ENCODE data around the gene PET100. TPM values are rescaled to one million over a fixed set of nuclear protein-coding genes. Genes with fewer than 3 reads are reported as not detected.
"Not testable (repeated sequence)": the region's sequence is repeated elsewhere in the genome, so short reads cannot be mapped to it uniquely, and the experiment has no call there.

PET100 gene
- total and polyA plus RNA-seq, 2 donors, result 17.5 to 61.8 TPM

GRCh38 chr19:7643629-7644549 is 14.3 kb downstream of the PET100 start:
- WGBS, result 76% methylated on average over 10 of the region's 10 CpGs
- H3K4me3 ChIP-seq (ENCODE audit: low read depth, low read length); DNase-seq (ENCODE audit: extremely low spot score); H3K4me1 ChIP-seq (ENCODE audit: insufficient read depth); H3K27ac ChIP-seq (ENCODE audit: low read depth); H3K36me3 ChIP-seq (ENCODE audit: insufficient read depth): not testable (repeated sequence)

DNA sequence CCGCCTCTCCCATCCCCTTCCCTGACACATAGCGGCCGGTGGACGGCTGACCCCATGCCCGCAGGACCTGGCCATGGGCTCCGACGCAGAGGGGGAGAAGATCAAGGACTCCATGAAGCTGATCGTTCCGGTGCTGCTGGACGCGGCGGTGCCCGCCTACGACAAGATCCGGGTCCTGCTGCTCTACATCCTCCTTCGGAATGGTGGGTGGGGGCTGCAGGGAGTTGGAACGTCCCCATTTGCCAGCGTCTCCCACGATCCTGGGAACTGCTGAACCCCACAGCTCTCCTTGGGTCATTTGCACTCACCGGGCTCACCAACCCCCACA is 14.9 kb downstream of the PET100 start:
- Histone ChIP-seq H3K27ac (ENCODE audit: low read depth) (no peak overlapping the region), H3K4me1 (ENCODE audit: insufficient read depth) (no peaks in the 10 kb centered on the region), H3K4me3 (ENCODE audit: low read depth, low read length) (no peak overlapping the region), H3K36me3 (ENCODE audit: insufficient read depth) (no peaks in the 10 kb centered on the region)
- 93% methylated on average over 20 of the region's 20 CpGs for WGBS
- no peak for DNase-seq (ENCODE audit: extremely low spot score)

DNA sequence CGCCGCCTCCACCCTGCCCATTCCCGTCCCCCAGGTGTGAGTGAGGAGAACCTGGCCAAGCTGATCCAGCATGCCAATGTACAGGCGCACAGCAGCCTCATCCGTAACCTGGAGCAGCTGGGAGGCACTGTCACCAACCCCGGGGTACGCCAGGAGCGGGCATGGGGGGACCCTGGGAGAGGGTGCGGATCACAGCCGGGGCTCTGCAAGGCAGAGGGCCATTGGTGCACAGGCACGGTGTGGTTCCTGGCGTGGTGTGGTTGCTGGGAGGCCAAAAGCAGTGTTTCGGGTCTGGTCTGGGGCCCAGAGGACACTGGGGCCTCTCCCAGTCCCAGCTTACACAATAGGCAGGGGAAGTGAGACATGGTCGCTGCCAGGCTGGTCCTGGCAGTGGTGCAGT is 15.6 kb downstream of the PET100 start:
- WGBS, result 89% methylated on average over 14 of the region's 14 CpGs
- no peaks in the 10 kb centered on the region for H3K4me1 ChIP-seq (ENCODE audit: insufficient read depth)
- H3K4me3 ChIP-seq (ENCODE audit: low read depth, low read length), result no peak overlapping the region
- H3K36me3 ChIP-seq (ENCODE audit: insufficient read depth), result no peaks in the 10 kb centered on the region
- no peak for DNase-seq (ENCODE audit: extremely low spot score)
- no peak overlapping the region for H3K27ac ChIP-seq (ENCODE audit: low read depth)

DNA sequence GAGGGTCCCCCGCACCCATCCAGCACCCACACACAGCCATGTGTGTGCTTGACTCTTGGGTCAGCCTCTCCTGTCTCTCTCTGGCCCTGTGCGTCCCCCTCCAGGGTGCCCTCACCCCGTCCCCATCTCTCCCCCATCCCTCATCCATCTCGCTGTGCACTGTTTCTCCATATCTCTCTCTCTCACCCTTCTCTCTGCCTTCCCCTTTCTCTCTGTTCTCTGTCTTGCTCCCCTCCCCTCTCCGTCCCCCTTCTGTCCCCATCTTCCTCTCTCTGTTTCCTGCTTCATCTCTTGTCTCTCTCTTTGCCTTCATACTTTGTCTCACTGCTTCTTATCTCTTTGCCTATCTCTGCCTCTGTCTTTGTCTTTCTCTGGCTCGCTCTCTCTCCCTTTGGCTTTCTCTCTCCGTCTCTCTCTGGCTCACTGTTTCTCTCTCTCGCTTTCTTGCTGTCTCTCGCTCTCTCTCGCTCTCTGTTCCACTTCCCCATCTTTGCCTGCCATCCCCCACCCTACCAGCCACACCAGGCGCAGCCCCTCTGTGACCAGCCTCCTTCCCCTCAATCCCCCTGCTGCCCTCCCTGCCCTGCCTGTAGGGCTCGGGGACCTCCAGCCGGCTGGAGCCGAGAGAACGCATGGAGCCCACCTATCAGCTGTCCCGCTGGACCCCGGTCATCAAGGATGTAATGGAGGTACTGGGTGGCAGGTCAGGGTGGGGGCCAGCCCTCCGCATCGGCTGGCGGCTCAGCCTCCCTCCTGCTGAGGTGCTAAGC is 16.2 kb downstream of the PET100 start:
- H3K4me1 ChIP-seq (ENCODE audit: insufficient read depth), result no peaks in the 10 kb centered on the region
- no peak overlapping the region for H3K27ac ChIP-seq (ENCODE audit: low read depth)
- DNase-seq (ENCODE audit: extremely low spot score), result no peak
- no peaks in the 10 kb centered on the region for H3K36me3 ChIP-seq (ENCODE audit: insufficient read depth)
- H3K4me3 ChIP-seq (ENCODE audit: low read depth, low read length), result no peak overlapping the region
- 59% methylated on average over 20 of the region's 20 CpGs for WGBS

GRCh38 chr19:7646426-7646700 is 16.8 kb downstream of the PET100 start:
- DNase-seq (ENCODE audit: extremely low spot score), result no peak
- no peaks in the 10 kb centered on the region for H3K4me1 ChIP-seq (ENCODE audit: insufficient read depth)
- WGBS, result 83% methylated on average over 8 of the region's 8 CpGs

DNA sequence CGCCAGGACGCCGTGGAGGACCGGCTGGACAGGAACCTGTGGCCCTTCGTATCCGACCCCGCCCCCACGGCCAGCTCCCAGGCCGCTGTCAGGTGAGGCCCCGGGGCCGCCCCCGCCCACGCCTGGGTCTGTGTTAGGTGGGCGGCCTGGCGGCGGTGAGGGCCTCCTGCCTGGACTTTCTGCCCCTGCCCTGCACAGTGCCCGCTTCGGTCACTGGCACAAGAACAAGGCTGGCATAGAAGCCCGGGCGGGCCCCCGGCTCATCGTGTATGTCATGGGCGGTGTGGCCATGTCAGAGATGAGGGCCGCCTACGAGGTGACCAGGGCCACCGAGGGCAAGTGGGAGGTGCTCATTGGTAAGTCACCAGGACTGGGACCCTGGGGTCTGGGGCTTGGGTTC is 17.6 kb downstream of the PET100 start:
- no peak for DNase-seq (ENCODE audit: extremely low spot score)
- Histone ChIP-seq H3K4me3 (ENCODE audit: low read depth, low read length) (no peak overlapping the region), H3K36me3 (ENCODE audit: insufficient read depth) (no peaks in the 10 kb centered on the region), H3K4me1 (ENCODE audit: insufficient read depth) (no peaks in the 10 kb centered on the region), H3K27ac (ENCODE audit: low read depth) (no peak overlapping the region)
- WGBS, result 91% methylated on average over 26 of the region's 26 CpGs

More at GRCh38 chr19:7646426-7646700, 16.8 kb downstream of the PET100 start:
- H3K27ac ChIP-seq (ENCODE audit: low read depth), result no peak overlapping the region
- H3K4me3 ChIP-seq (ENCODE audit: low read depth, low read length), result no peak overlapping the region
- no peaks in the 10 kb centered on the region for H3K36me3 ChIP-seq (ENCODE audit: insufficient read depth)

DNA sequence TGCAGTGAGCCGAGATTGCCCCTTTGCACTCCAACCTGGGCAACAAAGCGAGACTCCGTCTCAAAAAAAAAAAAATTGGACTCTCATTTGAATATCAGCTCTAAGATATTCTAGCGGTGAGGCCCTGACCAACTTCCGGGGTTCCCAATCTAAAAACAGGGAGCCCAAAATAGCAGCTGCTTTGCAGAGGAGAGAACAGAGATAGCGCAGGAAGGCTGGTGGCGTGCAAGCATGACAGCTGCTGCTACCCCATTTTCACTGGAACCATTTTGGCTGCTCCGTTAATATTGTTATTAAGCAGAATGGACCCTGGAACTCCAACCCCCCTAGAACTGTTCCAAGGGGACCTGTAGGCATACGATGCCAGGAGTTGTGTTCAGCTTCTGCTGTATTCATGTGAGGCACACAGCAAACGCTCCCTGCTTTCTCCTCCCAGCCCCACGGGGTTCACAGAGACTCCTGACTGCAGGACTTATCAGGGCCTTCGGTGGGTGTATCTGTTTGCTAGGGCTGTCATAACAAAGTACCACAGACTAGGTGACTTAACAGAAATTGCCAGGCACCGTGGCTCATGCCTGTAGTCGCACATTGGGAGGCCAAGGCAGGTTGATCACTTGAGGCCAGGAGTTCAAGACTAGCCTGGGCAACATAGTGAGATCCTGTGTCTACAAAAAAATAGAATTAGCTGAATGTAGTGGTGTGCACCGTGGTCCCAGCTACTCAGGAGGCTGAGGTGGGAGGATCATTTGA is 18.8 kb downstream of the PET100 start:
- H3K27ac ChIP-seq (ENCODE audit: low read depth), result no peak overlapping the region

DNA sequence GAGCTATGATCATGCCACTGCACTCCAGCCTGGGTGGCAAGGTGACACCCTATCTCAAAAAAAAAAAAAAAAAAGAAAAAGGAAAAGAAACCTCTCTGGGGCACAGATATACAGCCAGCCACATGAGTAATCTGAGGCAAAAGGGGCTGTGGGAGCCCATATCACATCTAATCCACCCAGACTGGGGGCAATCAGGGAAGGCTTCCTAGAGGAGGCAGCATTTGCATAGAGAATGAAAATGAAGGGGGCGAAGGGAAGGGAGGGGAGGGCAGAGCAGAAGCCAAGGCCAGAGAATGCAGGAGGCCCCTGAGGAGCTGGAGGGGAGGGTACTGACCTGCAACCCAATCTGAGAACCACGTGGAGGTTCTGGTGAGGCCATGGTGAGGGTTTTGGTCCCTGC is 20.6 kb downstream of the PET100 start:
- Histone ChIP-seq H3K36me3 (ENCODE audit: insufficient read depth) (no peaks in the 10 kb centered on the region), H3K27ac (ENCODE audit: low read depth) (no peak overlapping the region), H3K4me1 (ENCODE audit: insufficient read depth) (no peaks in the 10 kb centered on the region), H3K4me3 (ENCODE audit: low read depth, low read length) (no peak overlapping the region)
- DNase-seq (ENCODE audit: extremely low spot score), result no peak
- 38% methylated on average over 2 of the region's 2 CpGs for WGBS

More for the DNA sequence above, 18.8 kb downstream of the PET100 start:
- H3K36me3 ChIP-seq (ENCODE audit: insufficient read depth), result no peaks in the 10 kb centered on the region
- no peak for DNase-seq (ENCODE audit: extremely low spot score)
- 85% methylated on average over 15 of the region's 15 CpGs for WGBS
- no peak overlapping the region for H3K4me3 ChIP-seq (ENCODE audit: low read depth, low read length)
- H3K4me1 ChIP-seq (ENCODE audit: insufficient read depth), result no peaks in the 10 kb centered on the region

DNA sequence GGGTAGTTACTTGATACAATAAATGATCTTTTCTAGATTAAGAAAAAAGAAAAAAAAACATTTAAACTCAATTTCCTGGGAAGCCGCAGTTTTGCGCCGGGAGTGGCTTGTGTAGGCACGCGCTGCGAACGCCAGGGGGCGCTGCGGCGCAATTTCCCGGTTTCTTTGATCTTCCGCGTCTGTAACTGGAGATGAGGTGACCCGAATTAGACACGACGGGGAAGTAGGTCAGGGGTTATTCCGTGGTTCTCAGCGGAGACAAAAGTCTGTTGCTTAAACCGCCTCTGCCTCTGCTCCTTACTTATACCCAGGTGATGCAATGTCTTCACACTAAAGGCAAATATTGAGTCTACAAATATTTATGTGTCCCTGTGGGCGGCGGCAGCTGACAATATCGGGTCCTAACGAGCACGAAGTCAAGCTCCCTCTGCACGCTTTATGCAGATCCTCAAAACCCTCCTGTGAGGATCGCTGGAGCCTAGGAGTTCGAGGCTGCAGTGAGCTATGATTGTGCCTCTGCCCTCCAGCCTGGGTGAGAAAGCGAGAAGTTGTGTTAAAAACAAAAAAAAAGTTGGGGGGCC is 22.6 kb downstream of the PET100 start:
- WGBS, result 4% methylated on average over 28 of the region's 28 CpGs
- Histone ChIP-seq H3K4me1 (ENCODE audit: insufficient read depth) (no peaks in the 10 kb centered on the region), H3K27ac (ENCODE audit: low read depth) (no peak overlapping the region), H3K4me3 (ENCODE audit: low read depth, low read length) (no peak overlapping the region), H3K36me3 (ENCODE audit: insufficient read depth) (no peaks in the 10 kb centered on the region)
- peak; percentile 67 for DNase-seq (ENCODE audit: extremely low spot score)

DNA sequence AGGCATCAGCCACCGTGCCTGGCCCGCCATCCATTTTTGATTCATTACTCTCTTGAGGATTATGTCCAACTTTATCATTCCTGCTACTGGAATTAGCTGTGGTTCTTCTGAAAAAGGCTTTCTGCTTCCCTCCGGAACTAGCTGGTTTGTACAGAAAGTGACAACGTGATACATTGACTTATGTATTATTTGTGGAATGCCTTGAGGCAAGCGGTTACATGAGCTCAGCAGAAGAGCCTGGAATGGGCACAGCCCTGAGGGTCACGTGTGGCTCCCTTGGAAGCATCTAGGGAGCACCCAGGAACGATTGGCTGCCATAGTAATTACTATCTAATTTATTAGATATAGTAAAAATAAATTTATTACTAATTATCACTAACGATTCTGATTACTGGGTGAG is 24.8 kb downstream of the PET100 start:
- WGBS, result 50% methylated on average over 8 of the region's 8 CpGs
- H3K4me1 ChIP-seq (ENCODE audit: insufficient read depth), result no peaks in the 10 kb centered on the region
- DNase-seq (ENCODE audit: extremely low spot score), result no peak
- no peaks in the 10 kb centered on the region for H3K36me3 ChIP-seq (ENCODE audit: insufficient read depth)
- H3K4me3 ChIP-seq (ENCODE audit: low read depth, low read length), result no peak overlapping the region
- no peak overlapping the region for H3K27ac ChIP-seq (ENCODE audit: low read depth)

DNA sequence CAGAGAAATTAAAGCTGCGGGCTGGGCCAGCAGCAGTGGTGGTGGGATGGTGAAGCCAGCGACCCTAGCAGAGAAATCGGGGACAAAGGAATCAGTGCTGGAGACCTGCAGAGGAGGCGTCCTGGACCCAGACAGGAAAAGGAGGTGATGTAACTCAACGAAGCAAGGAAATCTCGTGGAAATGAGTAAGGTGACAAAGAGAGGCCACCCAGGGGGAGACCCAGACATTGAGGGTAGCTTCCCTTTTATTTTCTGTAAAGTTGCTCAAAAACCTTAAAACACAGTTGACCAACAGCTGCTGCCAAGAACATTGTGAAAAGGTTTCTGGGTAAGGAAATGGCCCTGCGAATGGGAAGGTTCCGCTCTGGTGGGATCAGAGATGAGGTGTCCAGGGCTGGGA is 26.0 kb downstream of the PET100 start:
- DNase-seq (ENCODE audit: extremely low spot score), result no peak
- Histone ChIP-seq H3K4me1 (ENCODE audit: insufficient read depth) (no peaks in the 10 kb centered on the region), H3K36me3 (ENCODE audit: insufficient read depth) (no peaks in the 10 kb centered on the region), H3K4me3 (ENCODE audit: low read depth, low read length) (no peak overlapping the region), H3K27ac (ENCODE audit: low read depth) (no peak overlapping the region)
- 69% methylated on average over 8 of the region's 8 CpGs for WGBS

DNA sequence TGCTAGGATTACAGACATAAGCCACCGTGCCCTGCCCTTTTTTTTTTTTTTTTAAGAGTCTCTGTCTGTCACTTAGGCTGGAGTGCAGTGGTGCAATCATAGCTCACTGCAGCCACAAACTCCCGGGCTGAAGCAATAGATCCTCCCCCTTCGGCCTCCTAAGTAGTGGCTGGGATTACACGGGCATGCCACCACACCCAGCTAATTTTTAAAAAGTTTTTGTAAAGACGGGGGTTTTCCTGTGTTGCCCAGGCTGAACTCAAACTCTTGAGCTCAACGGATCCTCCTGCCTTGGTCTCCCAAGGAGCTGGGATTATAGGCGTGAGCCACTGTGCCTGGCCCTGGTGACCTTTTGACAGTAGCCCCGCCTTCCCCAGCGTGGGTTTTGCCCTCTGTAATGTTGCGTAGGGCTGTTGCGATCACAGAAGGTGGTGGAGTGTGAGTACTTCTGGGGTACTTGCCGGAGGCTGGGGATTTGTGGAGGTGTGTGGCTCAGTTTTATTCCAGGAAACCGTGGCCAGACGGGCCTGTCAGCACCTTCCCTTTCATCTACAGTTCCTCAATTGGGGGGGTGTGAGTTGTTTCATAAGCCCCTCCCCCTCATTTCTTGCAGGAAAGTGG is 27.6 kb downstream of the PET100 start:
- Histone ChIP-seq H3K36me3 (ENCODE audit: insufficient read depth) (no peaks in the 10 kb centered on the region), H3K4me3 (ENCODE audit: low read depth, low read length) (no peak overlapping the region), H3K27ac (ENCODE audit: low read depth) (no peak overlapping the region), H3K4me1 (ENCODE audit: insufficient read depth) (no peaks in the 10 kb centered on the region)
- no peak for DNase-seq (ENCODE audit: extremely low spot score)
- WGBS, result 33% methylated on average over 14 of the region's 14 CpGs

DNA sequence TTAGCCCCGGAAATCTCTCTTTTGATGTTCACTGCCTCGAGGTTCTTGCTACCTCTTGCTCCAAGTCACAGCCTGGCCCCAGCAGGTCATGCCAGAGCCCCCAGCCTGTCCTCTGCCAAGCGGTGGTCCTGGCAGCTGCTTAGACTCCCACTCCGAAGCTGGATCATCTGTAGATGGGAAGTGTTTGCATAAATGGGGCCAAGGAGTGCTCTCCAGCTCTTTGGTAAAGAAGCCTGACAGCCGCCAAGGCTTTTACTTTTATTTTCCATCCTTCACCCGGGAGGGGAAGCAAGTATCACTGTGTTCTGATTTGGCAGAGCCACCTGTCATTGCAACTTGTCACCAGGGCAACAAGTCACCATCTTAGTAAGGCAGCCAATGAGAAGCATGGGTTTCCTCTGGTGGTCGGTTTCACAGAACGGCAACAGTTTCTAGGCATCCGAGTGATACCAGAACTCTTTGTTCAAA is 28.7 kb downstream of the PET100 start:
- Histone ChIP-seq H3K36me3 (ENCODE audit: insufficient read depth) (no peaks in the 10 kb centered on the region), H3K4me1 (ENCODE audit: insufficient read depth) (no peaks in the 10 kb centered on the region), H3K4me3 (ENCODE audit: low read depth, low read length) (no peak overlapping the region), H3K27ac (ENCODE audit: low read depth) (no peak overlapping the region)
- 32% methylated on average over 9 of the region's 9 CpGs for WGBS
- DNase-seq (ENCODE audit: extremely low spot score), result no peak
